HepG2 (cell line): ENCODE data around the gene HEXIM1. TPM values are rescaled to one million over a fixed set of nuclear protein-coding genes. Genes with fewer than 3 reads are reported as not detected.
A peak's percentile ranks its signal among the peaks of the same experiment; 100 is the strongest.

ENCODE experiments used
- ATF6 ChIP-seq: sonication (generic); formaldehyde crosslinking; conservative IDR thresholded peaks from 2 replicates; pipeline ENCODE4 v1.4.0; 2020; ENCODE audit warnings: missing genetic modification reagents
- CAMTA2 ChIP-seq: sonication (generic); formaldehyde crosslinking; IDR thresholded peaks from 2 replicates; pipeline ENCODE4 v1.4.0; 2020; ENCODE audit warnings: mild to moderate bottlenecking, missing genetic modification reagents, borderline replicate concordance
- FOXC1 ChIP-seq: sonication (generic); formaldehyde crosslinking; IDR thresholded peaks from 2 replicates; pipeline ENCODE4 v1.8.0; 2022; ENCODE audit warnings: mild to moderate bottlenecking, missing genetic modification reagents, borderline replicate concordance
- FUBP1 ChIP-seq: sonication (generic); formaldehyde crosslinking; IDR thresholded peaks from 2 replicates; pipeline ENCODE4 v1.5.1; 2020; ENCODE audit warnings: missing genetic modification reagents, mild to moderate bottlenecking, borderline replicate concordance
- ISX ChIP-seq: sonication (generic); formaldehyde crosslinking; conservative IDR thresholded peaks from 2 replicates; pipeline ENCODE4 v1.5.0; 2020; ENCODE audit warnings: missing genetic modification reagents
- KMT2A ChIP-seq: sonication (generic); formaldehyde crosslinking; IDR thresholded peaks from 2 replicates; pipeline ENCODE4 v1.4.0; 2020; ENCODE audit warnings: missing genetic modification reagents
- MIXL1 ChIP-seq: IDR thresholded peaks from 2 replicates; pipeline ENCODE4 v1.6.1; 2016
- PCBP2 ChIP-seq: fragments of 200-400 bp; formaldehyde crosslinking; optimal IDR thresholded peaks from 2 replicates; pipeline ENCODE3; 2018; ENCODE audit warnings: low read length, low read depth; ENCODE audit not compliant: poor library complexity, severe bottlenecking
- SNAPC5 ChIP-seq: sonication (generic); formaldehyde crosslinking; IDR thresholded peaks from 2 replicates; pipeline ENCODE4 v1.8.1; 2023; ENCODE audit warnings: mild to moderate bottlenecking, missing genetic modification reagents, borderline replicate concordance
- SOX13 ChIP-seq, 3 experiments: fragments of 450-650 bp in 1 of 3; sonication (generic) in 1 of 3; formaldehyde crosslinking in 1 of 3; IDR thresholded peaks in 2 of 3; conservative IDR thresholded peaks in 1 of 3; 2 replicates each; pipeline versions ENCODE4 v1.5.0 to v1.6.1; 2016 to 2020; ENCODE audit warnings: antibody characterized with exemption in 1 of 3, mild to moderate bottlenecking in 1 of 3, missing compliant biosample characterization in 1 of 3, missing genetic modification reagents in 1 of 3, moderate library complexity in 1 of 3
- SP5 ChIP-seq: IDR thresholded peaks from 2 replicates; pipeline ENCODE4 v1.6.1; 2016; ENCODE audit warnings: low read depth, borderline replicate concordance
- SRSF4 ChIP-seq: fragments of 200-400 bp; formaldehyde crosslinking; IDR thresholded peaks from one replicate; pipeline ENCODE4 v1.6.1; 2018; ENCODE audit warnings: mild to moderate bottlenecking, low read depth, low read length, moderate library complexity; ENCODE audit not compliant: poor library complexity, severe bottlenecking
- TBX3 ChIP-seq: fragments of 450-650 bp; IDR thresholded peaks from 2 replicates; pipeline ENCODE4 v1.6.1; 2017; ENCODE audit warnings: antibody characterized with exemption, mild to moderate bottlenecking, inconsistent platforms, borderline replicate concordance
- TEAD3 ChIP-seq: optimal IDR thresholded peaks from 2 replicates; pipeline ENCODE3; 2016; ENCODE audit warnings: borderline replicate concordance
- THAP7 ChIP-seq: sonication (generic); formaldehyde crosslinking; IDR thresholded peaks from 2 replicates; pipeline ENCODE4 v1.8.1; 2023; ENCODE audit warnings: mild to moderate bottlenecking, missing genetic modification reagents
- THRA ChIP-seq: sonication (generic); formaldehyde crosslinking; IDR thresholded peaks from 2 replicates; pipeline ENCODE4 v1.4.0; 2020; ENCODE audit warnings: missing genetic modification reagents, borderline replicate concordance
- ZNF292 ChIP-seq: sonication (generic); formaldehyde crosslinking; IDR thresholded peaks from 2 replicates; pipeline ENCODE4 v1.8.1; 2022; ENCODE audit warnings: mild to moderate bottlenecking, low read depth, missing genetic modification reagents, borderline replicate concordance
- ZNF652 ChIP-seq: IDR thresholded peaks from 2 replicates; pipeline ENCODE4 v1.6.1; 2016; ENCODE audit warnings: low read depth, borderline replicate concordance
- ZNF776 ChIP-seq: sonication (generic); formaldehyde crosslinking; IDR thresholded peaks from 2 replicates; pipeline ENCODE4 v1.4.0; 2020; ENCODE audit warnings: mild to moderate bottlenecking, missing genetic modification reagents
- ZSCAN30 ChIP-seq: sonication (generic); formaldehyde crosslinking; IDR thresholded peaks from 2 replicates; pipeline ENCODE4 v1.5.0; 2020; ENCODE audit warnings: mild to moderate bottlenecking, missing genetic modification reagents
- polyA plus RNA-seq, 8 experiments: library from polyadenylated mRNA; depleted of rRNA in 3 of 8; stranded (reverse) in 7 of 8; unstranded in 1 of 8; fragments of >200 nt; fragmentation: Illumina TruSeq in 4 of 8; extraction: Trizol in 4 of 8; gene quantifications; 2 replicates each; pipeline versions ENCODE4 v1.2.1 to v1.2.3, GENCODE V29; 2011 to 2016; ENCODE audit warnings: low read depth in 4 of 8, missing spikeins in 1 of 8, mixed read lengths in 1 of 8; ENCODE audit not compliant: insufficient read depth in 1 of 8
- total RNA-seq, 5 experiments: library from RNA; depleted of rRNA; stranded (reverse); fragments of >200 nt; fragmentation: Illumina TruSeq; extraction: Trizol; gene quantifications; 2 replicates each; pipeline ENCODE4 v1.2.3, GENCODE V29; 2016; ENCODE audit warnings: low read depth in 1 of 5

Gene HEXIM1
- total and polyA plus RNA-seq, 2 of the 13 experiments (the other 11 are each of a cell fraction or from before 2014, with no cell fraction given), result 10.5 to 16.6 TPM

- TF ChIP-seq FUBP1 (no peak), SNAPC5 (no peak), FOXC1 (peak; percentile 13; the same call in 1 of the 2 replicates), MIXL1 (CRISPR knock-in tag) (peak; percentile 97), KMT2A (peak; percentile 75; the same call in 1 of the 2 replicates), ZNF292 (CRISPR knock-in tag) (peak; percentile 61; the same call in 1 of the 2 replicates), ZNF652 (CRISPR knock-in tag) (peak; percentile 67; the same call in 1 of the 2 replicates), THRA (CRISPR knock-in tag) (no peak; the same call in 1 of the 2 replicates), THAP7 (CRISPR knock-in tag) (no peak), ATF6 (CRISPR knock-in tag) (no peak), TEAD3 (no peak), ZSCAN30 (CRISPR knock-in tag) (peak; percentile 97), TBX3 (peak; percentile 88), CAMTA2 (CRISPR knock-in tag) (no peak), SP5 (peak; percentile 99), SOX13 (IDR thresholded peaks at IDR 0.05) (no peak), SOX13 (CRISPR knock-in tag; conservative IDR thresholded peaks at IDR 0.05 in 1 of 2, IDR thresholded peaks at IDR 0.05 in 1 of 2) (peak in 1 of 2 experiments; percentile 54; a peak in 2 of 4 replicates), ZNF776 (CRISPR knock-in tag) (peak; percentile 42), PCBP2 (no peak), ISX (CRISPR knock-in tag) (no peak), SRSF4 (no peak)
These were observed 13.2 kb downstream of the HEXIM1 start, which contains the start of gene HEXIM2 (continued) for GRCh38 chr17:45161288-45162024.
